SH-SY5Y (cell line): Measurements from ENCODE around the gene MAP1LC3C.

Experiments used
- GATA2 ChIP-seq: IDR thresholded peaks from 2 replicates; pipeline ENCODE4 v1.6.1; 2011; ENCODE audit warnings: mild to moderate bottlenecking, low read depth, low read length
- GATA3 ChIP-seq: IDR thresholded peaks from 2 replicates; pipeline ENCODE4 v1.6.1; 2011; ENCODE audit warnings: low read depth, mild to moderate bottlenecking, low read length, moderate library complexity

DNA sequence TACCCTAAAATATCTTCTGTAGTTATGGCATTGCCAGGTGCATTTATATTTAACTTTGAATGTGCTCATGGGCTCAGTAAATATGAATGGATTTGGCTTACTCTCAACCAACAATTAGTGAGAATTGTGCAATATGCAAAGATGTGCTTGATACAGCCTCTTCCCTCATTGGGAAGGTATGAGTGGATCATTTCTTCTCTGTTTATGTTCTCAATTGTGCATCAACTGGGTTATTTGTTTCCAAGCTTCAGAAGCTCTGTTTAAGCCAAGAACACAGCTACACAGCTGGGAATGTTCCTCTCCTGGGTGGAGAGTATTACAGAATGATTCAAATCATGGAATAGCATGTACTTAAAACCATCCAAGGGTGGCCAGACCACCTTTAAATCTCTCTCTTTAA lies 17.6 kb upstream of the MAP1LC3C start:
- TF ChIP-seq GATA2 (no peak), GATA3 (no peak)
